ENCODE data around the gene WDPCP. TPM values are rescaled to one million over a fixed set of nuclear protein-coding genes. Genes with fewer than 3 reads are reported as not detected.

The WDPCP gene
- total and polyA plus RNA-seq, 10 of the 15 experiments (the other 5 are each of a cell fraction or from before 2014, with no cell fraction given) = 2.1 to 7.9 (median 4.6) TPM

- TF ChIP-seq NKRF (conservative IDR thresholded peaks at IDR 0.05) = peak; percentile 95; the same call in 1 of the 2 replicates
- TF ChIP-seq YBX1 (IDR thresholded peaks at IDR 0.05) = no peak
- TF ChIP-seq POLR2A (IDR thresholded peaks at IDR 0.05; ENCODE audit: low read depth, low read length) = peak; percentile 89
- TF ChIP-seq RELB (IDR thresholded peaks at IDR 0.05; ENCODE audit: low read depth) = peak; percentile 77
- peak; percentile 90 for TF ChIP-seq SREBF1 (IDR thresholded peaks at IDR 0.05; ENCODE audit: low read length)
- TF ChIP-seq REST (IDR thresholded peaks at IDR 0.05; ENCODE audit: low read depth, low read length) = no peak
- TF ChIP-seq SUZ12 (IDR thresholded peaks at IDR 0.05; ENCODE audit: unreplicated experiment) = no peak
- peak; percentile 95 to 96 for TF ChIP-seq BHLHE40 (IDR thresholded peaks at IDR 0.05; ENCODE audit: borderline replicate concordance in 1 of 2, low read depth in 2 of 2, low read length in 1 of 2)
- TF ChIP-seq RBBP5 (conservative IDR thresholded peaks at IDR 0.05) = 0 out of 2 replicates have a peak, but pooled peaks have one; percentile 67
- peak; percentile 93 for TF ChIP-seq NBN (IDR thresholded peaks at IDR 0.05)
- TF ChIP-seq CREB1 (IDR thresholded peaks at IDR 0.05; ENCODE audit: low read depth) = peak; percentile 88
- TF ChIP-seq ZNF24 (IDR thresholded peaks at IDR 0.05) = peak; percentile 16; the same call in 1 of the 2 replicates
- TF ChIP-seq ESRRA (IDR thresholded peaks at IDR 0.05; ENCODE audit: low read length) = peak; percentile 95
- TF ChIP-seq PML (IDR thresholded peaks at IDR 0.05; ENCODE audit: low read length) = peak; percentile 97
- no peak for TF ChIP-seq ZNF622 (IDR thresholded peaks at IDR 0.05)
- peak; percentile 31 for TF ChIP-seq JUNB (IDR thresholded peaks at IDR 0.05)
- peak; percentile 80 for TF ChIP-seq TCF7 (IDR thresholded peaks at IDR 0.05; ENCODE audit: borderline replicate concordance)
- TF ChIP-seq MEF2A (IDR thresholded peaks at IDR 0.05; ENCODE audit: insufficient read depth, low read depth, low read length) = no peak
- TF ChIP-seq E2F4 (IDR thresholded peaks at IDR 0.05; ENCODE audit: low read depth, low read length) = peak; percentile 38
- no peak; the same call in 1 of the 3 replicates for TF ChIP-seq POU2F2 (IDR thresholded peaks at IDR 0.05; ENCODE audit: borderline replicate concordance, low read depth, low read length)
- no peak; the same call in 1 of the 2 replicates for TF ChIP-seq ZBED1 (IDR thresholded peaks at IDR 0.05; ENCODE audit: borderline replicate concordance)
- peak; percentile 16 for TF ChIP-seq BCL3 (IDR thresholded peaks at IDR 0.05; ENCODE audit: borderline replicate concordance, insufficient read depth, low read depth, low read length, poor library complexity, severe bottlenecking)
These were observed at the start of gene WDPCP, which contains the start of gene MDH1 (continued) for GRCh38 chr2:63588385-63589147.
